Upper lobe of left lung (tissue), 6 donors: ENCODE data around the gene LMO3. TPM values are rescaled to one million over a fixed set of nuclear protein-coding genes. Genes with fewer than 3 reads are reported as not detected.
A peak's percentile ranks its signal among the peaks of the same experiment; 100 is the strongest.

Experiments used
- ATAC-seq, 2 donors: fragments of 200-7000 bp; cut with Tn5 transposase; one replicate each; pipeline ENCODE4 v1.9.1; 2022; ENCODE audit warnings: mild to moderate bottlenecking in 2 of 2, moderate library complexity in 2 of 2; ENCODE audit not compliant: low FRiP score in 2 of 2
- DNase-seq, 2 donors: peaks; one replicate each; pipeline ENCODE4 v3.0.0-alpha.2; 2019 to 2020
- H3K27ac ChIP-seq, 4 donors: fragments of 200-600 bp; sonication (generic); one replicate each; pipeline ENCODE4 v1.5.1; 2016 to 2019
- H3K27me3 ChIP-seq, 4 donors: fragments of 200-600 bp; sonication (generic); one replicate each; pipeline ENCODE4 v1.5.1; 2017 to 2019
- H3K36me3 ChIP-seq, 4 donors: fragments of 200-600 bp; sonication (generic); one replicate each; pipeline ENCODE4 v1.5.1; 2016 to 2019
- H3K4me1 ChIP-seq, 4 donors: fragments of 200-600 bp; sonication (generic); one replicate each; pipeline ENCODE4 v1.5.1; 2018 to 2019
- H3K4me3 ChIP-seq, 4 donors: fragments of 200-600 bp; sonication (generic); one replicate each; pipeline ENCODE4 v1.5.1; 2017 to 2019; ENCODE audit warnings: mild to moderate bottlenecking in 2 of 4, moderate library complexity in 1 of 4
- H3K9me3 ChIP-seq, 4 donors: fragments of 200-600 bp; sonication (generic); one replicate each; pipeline ENCODE4 v1.5.1; 2018 to 2019
- EP300 ChIP-seq, 4 donors: sonication (generic); formaldehyde crosslinking; IDR thresholded peaks; one replicate each; pipeline ENCODE4 v1.5.1; 2017; ENCODE audit warnings: antibody characterized with exemption in 4 of 4, control low read depth in 2 of 4
- POLR2A ChIP-seq, 4 donors: fragments of 450-650 bp; IDR thresholded peaks; one replicate each; pipeline ENCODE4 v1.5.1; 2016 to 2017; ENCODE audit warnings: antibody characterized with exemption in 4 of 4, mild to moderate bottlenecking in 2 of 4
- POLR2AphosphoS5 ChIP-seq, 2 donors: sonication (generic); formaldehyde crosslinking; IDR thresholded peaks; one replicate each; pipeline ENCODE4 v1.5.1; 2017; ENCODE audit warnings: antibody characterized with exemption in 2 of 2
- WGBS, 2 donors: methylation state at CpG; one replicate each; pipeline ENCODE4 v1.1.5; 2017 to 2018; 5-methylcytosine and 5-hydroxymethylcytosine counted together
- total RNA-seq, 6 donors: library from RNA; depleted of rRNA in 4 of 6; stranded (reverse); fragments of >200 nt in 4 of 6; gene quantifications; one replicate each; pipeline versions ENCODE4 v1.1.0 to v1.2.1, GENCODE V29; 2016 to 2021
- TF ChIP-seq, protein P1 (sequence below), 6 experiments: fragments of 450-650 bp in 4 of 6; fragments of 200-600 bp in 2 of 6; sonication (generic) in 2 of 6; IDR thresholded peaks; one replicate each; pipeline ENCODE4 v1.5.1; 2016 to 2019; ENCODE audit warnings: antibody characterized with exemption in 6 of 6
- donor health status: DM: no; HTN: no; CAD: no; lungs with moderate emphysema.
- donor health status: DM: no; HTN: yes; CAD: no; lungs with severe emphysema.

Gene LMO3
- total RNA-seq, 6 donors from 2014 or later: 100 to 372 (median 166) TPM

DNA sequence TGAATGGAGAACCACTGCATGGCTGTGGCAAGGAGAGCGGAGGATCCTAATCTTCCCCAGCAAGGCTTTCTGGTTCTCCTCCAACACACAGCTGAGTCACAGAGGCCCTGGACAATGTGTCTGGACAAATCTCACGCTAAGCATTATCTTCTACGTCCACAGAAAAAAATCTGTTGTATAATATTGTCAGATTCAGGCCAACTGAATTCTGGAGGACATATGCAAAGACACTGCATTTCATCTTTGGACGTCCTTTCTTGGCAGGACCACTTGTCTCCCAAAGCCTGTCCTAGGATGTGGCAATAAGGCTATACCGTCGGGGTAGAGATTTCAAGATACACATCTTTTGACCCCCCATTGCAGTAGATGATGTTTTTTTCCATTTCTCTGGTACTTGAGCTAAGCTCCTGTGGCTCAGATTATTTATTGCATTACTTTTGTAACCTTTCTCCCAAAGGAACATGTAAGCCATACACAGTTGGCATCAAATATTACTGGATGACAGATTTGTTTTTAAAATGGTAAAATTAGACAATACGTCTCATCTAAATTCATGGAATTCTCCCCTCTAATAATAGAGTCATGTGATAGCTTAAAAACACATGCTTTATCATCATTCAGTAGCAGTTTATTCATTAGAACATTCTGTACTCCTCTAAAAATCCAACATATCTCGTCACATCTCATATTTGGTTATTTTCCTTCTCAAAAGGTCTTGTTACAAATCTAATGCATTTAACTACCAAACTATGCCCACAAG is 19.4 kb downstream of the LMO3 start:
- H3K27ac ChIP-seq: peak overlapping the region in 3 of 4 donors; percentile 42 to 82 (median 42)
- H3K4me1 ChIP-seq: peaks cover 0 to 13% (median 1%) of the 10 kb centered on the region in 4 donors
- no peak for TF ChIP-seq POLR2AphosphoS5 (IDR thresholded peaks at IDR 0.05)
- TF ChIP-seq POLR2A (IDR thresholded peaks at IDR 0.05): no peak
- TF ChIP-seq, protein P1, sequence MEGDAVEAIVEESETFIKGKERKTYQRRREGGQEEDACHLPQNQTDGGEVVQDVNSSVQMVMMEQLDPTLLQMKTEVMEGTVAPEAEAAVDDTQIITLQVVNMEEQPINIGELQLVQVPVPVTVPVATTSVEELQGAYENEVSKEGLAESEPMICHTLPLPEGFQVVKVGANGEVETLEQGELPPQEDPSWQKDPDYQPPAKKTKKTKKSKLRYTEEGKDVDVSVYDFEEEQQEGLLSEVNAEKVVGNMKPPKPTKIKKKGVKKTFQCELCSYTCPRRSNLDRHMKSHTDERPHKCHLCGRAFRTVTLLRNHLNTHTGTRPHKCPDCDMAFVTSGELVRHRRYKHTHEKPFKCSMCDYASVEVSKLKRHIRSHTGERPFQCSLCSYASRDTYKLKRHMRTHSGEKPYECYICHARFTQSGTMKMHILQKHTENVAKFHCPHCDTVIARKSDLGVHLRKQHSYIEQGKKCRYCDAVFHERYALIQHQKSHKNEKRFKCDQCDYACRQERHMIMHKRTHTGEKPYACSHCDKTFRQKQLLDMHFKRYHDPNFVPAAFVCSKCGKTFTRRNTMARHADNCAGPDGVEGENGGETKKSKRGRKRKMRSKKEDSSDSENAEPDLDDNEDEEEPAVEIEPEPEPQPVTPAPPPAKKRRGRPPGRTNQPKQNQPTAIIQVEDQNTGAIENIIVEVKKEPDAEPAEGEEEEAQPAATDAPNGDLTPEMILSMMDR (IDR thresholded peaks at IDR 0.05): no peak
- no peak for TF ChIP-seq EP300 (IDR thresholded peaks at IDR 0.05)
- ATAC-seq: peak in 1 of 2 donors; percentile 80
- DNase-seq: no peak
- H3K9me3 ChIP-seq: no peaks in the 10 kb centered on the region
- no peak overlapping the region for H3K4me3 ChIP-seq
- H3K27me3 ChIP-seq: no peaks in the 10 kb centered on the region
- H3K36me3 ChIP-seq: no peaks in the 10 kb centered on the region
- WGBS, 2 donors: 83 to 86% methylated on average over 8 of the region's 8 CpGs

DNA sequence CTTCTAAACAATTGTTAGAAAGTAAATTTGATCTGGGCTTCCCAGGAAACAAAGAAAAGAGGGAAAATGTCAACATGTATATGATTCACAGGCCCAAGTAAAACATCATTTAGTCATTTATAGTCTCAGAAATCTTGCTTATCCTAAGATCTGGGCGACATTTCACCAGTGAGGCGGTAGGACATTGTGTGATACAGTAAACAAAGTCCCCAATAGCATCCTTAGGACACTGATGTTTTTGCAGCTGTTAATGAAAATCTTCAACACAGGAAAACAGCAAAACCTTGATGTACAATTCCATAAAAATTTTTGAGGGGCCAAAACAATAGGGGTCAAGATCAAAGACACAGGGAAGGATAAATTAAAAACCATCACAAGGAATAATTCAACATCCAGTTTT is 20.2 kb downstream of the LMO3 start:
- peak overlapping the region in 2 of 4 donors; percentile 22 to 82 for H3K27ac ChIP-seq
- ATAC-seq (no peak), DNase-seq (no peak)
- H3K36me3 ChIP-seq: no peaks in the 10 kb centered on the region
- H3K9me3 ChIP-seq: no peaks in the 10 kb centered on the region
- WGBS, 2 donors: 72 to 85% methylated on average over 2 of the region's 2 CpGs
- H3K4me3 ChIP-seq: no peak overlapping the region
- no peak for TF ChIP-seq POLR2AphosphoS5 (IDR thresholded peaks at IDR 0.05)
- TF ChIP-seq, protein P1 (IDR thresholded peaks at IDR 0.05): no peak
- TF ChIP-seq POLR2A (IDR thresholded peaks at IDR 0.05): no peak
- no peak for TF ChIP-seq EP300 (IDR thresholded peaks at IDR 0.05)
- no peaks in the 10 kb centered on the region for H3K27me3 ChIP-seq
- peaks cover 0 to 17% (median 1%) of the 10 kb centered on the region in 4 donors for H3K4me1 ChIP-seq

DNA sequence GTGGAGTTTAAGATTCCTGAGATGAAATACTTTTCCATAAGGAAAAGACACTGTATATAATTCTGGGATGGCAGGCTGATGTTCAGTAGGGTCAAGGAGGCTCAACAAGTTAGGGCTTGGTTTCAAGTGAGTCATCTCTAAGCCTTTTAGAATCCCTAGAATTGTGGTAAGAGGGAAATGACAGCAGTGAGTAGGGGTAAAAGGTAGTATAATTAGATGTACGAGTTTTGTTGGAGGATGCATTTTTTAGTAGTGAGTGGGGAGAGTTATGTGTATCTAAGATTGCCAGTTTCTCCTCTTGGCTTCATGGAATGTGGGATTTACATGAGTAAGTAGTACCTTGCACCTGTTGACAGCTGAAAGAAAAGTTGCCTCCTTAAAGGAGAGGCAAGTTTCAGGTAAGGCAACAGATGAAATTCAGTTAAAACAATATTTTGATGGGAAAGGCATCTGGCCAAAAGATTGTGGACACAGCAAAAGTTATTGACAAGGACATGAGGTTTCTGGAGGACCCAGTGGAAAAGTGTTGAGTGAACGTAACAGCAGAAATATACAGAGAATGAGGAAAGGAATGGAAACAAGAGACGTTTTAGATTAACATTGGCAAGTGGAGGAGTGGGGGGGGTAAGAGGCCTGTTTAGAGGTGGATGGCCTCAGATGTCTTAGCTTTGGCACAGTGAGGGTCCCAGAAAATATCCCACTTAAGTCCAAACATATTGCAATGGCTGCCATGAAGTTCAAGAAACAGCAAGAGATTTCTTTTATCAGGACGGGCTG is 21.8 kb downstream of the LMO3 start:
- Histone ChIP-seq H3K9me3 (no peaks in the 10 kb centered on the region), H3K27me3 (no peaks in the 10 kb centered on the region), H3K4me1 (peaks cover 0 to 19% (median 1%) of the 10 kb centered on the region in 4 donors), H3K4me3 (no peak overlapping the region), H3K36me3 (no peaks in the 10 kb centered on the region), H3K27ac (peak overlapping the region; percentile 16 to 82 (median 58))
- ATAC-seq (peak; percentile 31 to 84), DNase-seq (no peak)
- TF ChIP-seq, protein P1 (IDR thresholded peaks at IDR 0.05): no peak
- TF ChIP-seq POLR2AphosphoS5 (IDR thresholded peaks at IDR 0.05) (no peak), EP300 (IDR thresholded peaks at IDR 0.05) (peak in 1 of 4 donors; percentile 6), POLR2A (IDR thresholded peaks at IDR 0.05) (peak in 1 of 4 donors; percentile 21)
- WGBS, 2 donors: 56 to 64% methylated on average over 4 of the region's 4 CpGs

DNA sequence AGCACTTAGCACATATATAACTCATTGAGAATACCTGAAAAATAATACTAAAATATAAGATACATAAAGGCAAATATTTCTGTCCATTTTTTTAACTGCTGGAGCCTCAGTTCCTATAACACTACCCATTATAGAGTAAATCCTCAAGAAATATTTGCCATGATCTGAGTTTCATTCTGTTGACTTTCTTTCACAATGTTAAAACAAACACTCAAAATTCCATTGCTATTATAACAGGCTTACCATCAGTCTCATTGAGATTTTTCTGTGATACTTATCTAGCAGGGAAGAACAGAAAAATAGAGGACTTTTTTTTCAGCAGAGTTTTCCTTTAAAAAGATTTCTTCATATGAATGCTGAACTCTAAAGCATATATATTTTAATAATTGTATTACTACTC is 24.5 kb downstream of the LMO3 start:
- ATAC-seq (peak in 1 of 2 donors; percentile 56), DNase-seq (no peak)
- Histone ChIP-seq H3K27me3 (no peaks in the 10 kb centered on the region), H3K27ac (peak overlapping the region in 2 of 4 donors; percentile 64 to 82), H3K9me3 (no peaks in the 10 kb centered on the region), H3K4me1 (peaks cover 0 to 19% (median 0%) of the 10 kb centered on the region in 4 donors), H3K36me3 (no peaks in the 10 kb centered on the region), H3K4me3 (no peak overlapping the region)
- TF ChIP-seq POLR2AphosphoS5 (IDR thresholded peaks at IDR 0.05): no peak
- peak; percentile 11 to 91 (median 54) for TF ChIP-seq EP300 (IDR thresholded peaks at IDR 0.05)

DNA sequence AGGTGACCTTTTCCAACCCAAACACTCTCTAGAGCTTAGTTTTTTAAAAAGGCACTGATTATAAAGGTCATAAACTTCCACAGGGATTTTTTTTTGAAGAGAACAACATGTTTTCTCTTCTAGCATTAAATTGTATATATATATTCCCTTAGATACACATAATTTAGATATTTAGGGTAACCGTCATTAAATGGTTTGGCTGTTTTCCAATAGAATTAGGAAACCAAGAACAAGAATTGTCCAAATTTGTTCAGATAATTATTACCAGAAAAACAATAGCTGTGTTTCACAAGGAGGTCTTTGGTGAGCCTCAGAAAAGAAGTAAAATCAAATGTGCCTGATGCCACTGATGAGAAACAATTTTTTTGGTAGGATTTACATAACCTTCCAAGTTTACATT is 26.9 kb downstream of the LMO3 start:
- DNase-seq (no peak), ATAC-seq (no peak)
- Histone ChIP-seq H3K9me3 (no peaks in the 10 kb centered on the region), H3K27me3 (no peaks in the 10 kb centered on the region), H3K27ac (peak overlapping the region in 2 of 4 donors; percentile 5 to 25), H3K4me1 (peaks cover 0 to 20% (median 0%) of the 10 kb centered on the region in 4 donors), H3K4me3 (no peak overlapping the region), H3K36me3 (no peaks in the 10 kb centered on the region)
- TF ChIP-seq POLR2AphosphoS5 (IDR thresholded peaks at IDR 0.05) (no peak), EP300 (IDR thresholded peaks at IDR 0.05) (no peak), POLR2A (IDR thresholded peaks at IDR 0.05) (no peak)
- TF ChIP-seq, protein P1 (IDR thresholded peaks at IDR 0.05): no peak
- WGBS, 2 donors: 45 to 56% methylated on average over 1 of the region's 1 CpG
